SK-N-SH (cell line): Measurements from ENCODE around the gene APC. TPM values are rescaled to one million over a fixed set of nuclear protein-coding genes. Genes with fewer than 3 reads are reported as not detected.
"Not testable (repeated sequence)": the region's sequence is repeated elsewhere in the genome, so short reads cannot be mapped to it uniquely, and the experiment has no call there.

Experiments
- CTCF ChIA-PET: fragments of 300-600, 350-600 bp; formaldehyde crosslinking; extraction: SDS; loops from one replicate; lab custom pipeline; 2021; lab: Yijun Ruan, JAX
- POLR2A ChIA-PET: fragments of 350-600 bp; sonication (Branson Sonifier 250); formaldehyde crosslinking; extraction: SDS; loops from one replicate; lab custom pipeline; 2020; ENCODE audit warnings: antibody characterized with exemption, inconsistent platforms; lab: Yijun Ruan, JAX
- DNase-seq: peaks from one replicate; pipeline ENCODE4 v3.0.0; 2012
- H2AFZ ChIP-seq: fragments of 200-600 bp; sonication (generic); 2 replicates; pipeline ENCODE4 v1.8.1; 2016; ENCODE audit warnings: antibody characterized with exemption, mild to moderate bottlenecking, low read depth
- H3F3A ChIP-seq: fragments of 200-600 bp; sonication (generic); replicated peaks from 2 replicates; pipeline ENCODE3; 2016; ENCODE audit warnings: antibody characterized with exemption, mild to moderate bottlenecking; ENCODE audit not compliant: insufficient read depth
- H3K27ac ChIP-seq, 2 experiments: fragments of 200-500 bp in 1 of 2; fragments of 200-600 bp in 1 of 2; sonication (Bioruptor generic) in 1 of 2; sonication (generic), shearing (Covaris generic) in 1 of 2; 2 replicates each; pipeline versions ENCODE4 v1.5.1 to v1.6.1; 2014 to 2016; ENCODE audit warnings: low read depth in 2 of 2, inconsistent platforms in 1 of 2, low read length in 1 of 2, mild to moderate bottlenecking in 1 of 2, mixed read lengths in 1 of 2
- H3K27me3 ChIP-seq: fragments of 200-600 bp; sonication (generic), shearing (Covaris generic); 2 replicates; pipeline ENCODE4 v1.6.1; 2016; ENCODE audit warnings: mixed run types; ENCODE audit not compliant: insufficient read depth
- H3K36me3 ChIP-seq, 2 experiments: fragments of 200-500 bp in 1 of 2; fragments of 200-600 bp in 1 of 2; sonication (Bioruptor generic) in 1 of 2; sonication (generic) in 1 of 2; replicated peaks in 1 of 2; 2 replicates each; pipeline versions ENCODE3 to v1.5.1; 2014 to 2016; ENCODE audit warnings: low read length in 1 of 2, mild to moderate bottlenecking in 1 of 2; ENCODE audit not compliant: insufficient read depth in 2 of 2, control insufficient read depth in 1 of 2
- H3K4me1 ChIP-seq, 2 experiments: fragments of 200-500 bp in 1 of 2; fragments of 200-600 bp in 1 of 2; sonication (Bioruptor generic) in 1 of 2; sonication (generic), shearing (Covaris generic) in 1 of 2; 2 replicates each; pipeline versions ENCODE4 v1.5.1 to v1.6.1; 2014 to 2016; ENCODE audit warnings: low read depth in 1 of 2, low read length in 1 of 2, mixed run types in 1 of 2; ENCODE audit not compliant: insufficient read depth in 2 of 2, control insufficient read depth in 1 of 2
- H3K4me2 ChIP-seq: fragments of 200-600 bp; sonication (generic), shearing (Covaris generic); 2 replicates; pipeline ENCODE4 v1.6.1; 2017; ENCODE audit warnings: mixed run types
- H3K4me3 ChIP-seq, 2 experiments: fragments of 200-500 bp in 1 of 2; fragments of 200-600 bp in 1 of 2; sonication (Bioruptor generic) in 1 of 2; sonication (generic), shearing (Covaris generic) in 1 of 2; 2 replicates each; pipeline versions ENCODE4 v1.5.1 to v1.8.1; 2014 to 2016; ENCODE audit warnings: low read depth in 2 of 2, inconsistent platforms in 1 of 2, low read length in 1 of 2, mild to moderate bottlenecking in 1 of 2, mixed read lengths in 1 of 2, moderate library complexity in 1 of 2
- H3K79me2 ChIP-seq: fragments of 200-600 bp; sonication (generic); 2 replicates; pipeline ENCODE4 v1.8.1; 2017; ENCODE audit warnings: mild to moderate bottlenecking; ENCODE audit not compliant: insufficient read depth
- H3K9ac ChIP-seq: fragments of 200-600 bp; sonication (generic); 2 replicates; pipeline ENCODE4 v1.6.1; 2017; ENCODE audit warnings: mixed run types
- H3K9me2 ChIP-seq: fragments of 200-600 bp; sonication (generic); 2 replicates; pipeline ENCODE4 v1.6.1; 2017; ENCODE audit warnings: mixed run types
- H3K9me3 ChIP-seq: fragments of 200-600 bp; sonication (generic); 2 replicates; pipeline ENCODE4 v1.6.1; 2017; ENCODE audit warnings: mixed run types, mild to moderate bottlenecking, moderate library complexity
- H4K20me1 ChIP-seq: fragments of 200-600 bp; sonication (generic); 2 replicates; pipeline ENCODE4 v1.6.1; 2017; ENCODE audit warnings: mild to moderate bottlenecking, mixed run types; ENCODE audit not compliant: insufficient read depth
- ELF1 ChIP-seq: IDR thresholded peaks from 2 replicates; pipeline ENCODE4 v1.4.0; 2012
- EZH2phosphoT487 ChIP-seq: fragments of 200-600 bp; sonication (generic); IDR thresholded peaks from 2 replicates; pipeline ENCODE4 v1.6.1; 2017; ENCODE audit warnings: low read depth, mixed run types, mild to moderate bottlenecking, antibody characterized with exemption, moderate library complexity, borderline replicate concordance
- FOXJ3 ChIP-seq: sonication (generic); formaldehyde crosslinking; IDR thresholded peaks from 2 replicates; pipeline ENCODE4 v1.5.1; 2020; ENCODE audit warnings: mild to moderate bottlenecking, missing genetic modification reagents
- GATA2 ChIP-seq: sonication (generic); formaldehyde crosslinking; IDR thresholded peaks from 2 replicates; pipeline ENCODE4 v1.5.0; 2020; ENCODE audit warnings: mild to moderate bottlenecking, missing genetic modification reagents
- IRF3 ChIP-seq: fragments of 150-350 bp; IDR thresholded peaks from 2 replicates; pipeline ENCODE4 v1.6.1; 2016; ENCODE audit warnings: mild to moderate bottlenecking, low read depth, low read length
- MXI1 ChIP-seq: IDR thresholded peaks from 2 replicates; pipeline ENCODE4 v1.6.1; 2012; ENCODE audit warnings: mild to moderate bottlenecking, low read depth, low read length, improper control_type of control experiment
- PBX3 ChIP-seq: IDR thresholded peaks from 2 replicates; pipeline ENCODE4; 2012
- RAD21 ChIP-seq: IDR thresholded peaks from 2 replicates; pipeline ENCODE4 v1.6.1; 2012; ENCODE audit warnings: mild to moderate bottlenecking, low read length
- RCOR1 ChIP-seq: fragments of 150-350 bp; IDR thresholded peaks from 2 replicates; pipeline ENCODE4 v1.6.1; 2017; ENCODE audit warnings: antibody characterized with exemption, low read length
- RFX5 ChIP-seq: IDR thresholded peaks from 2 replicates; pipeline ENCODE4 v1.6.1; 2012; ENCODE audit warnings: mild to moderate bottlenecking, improper control_type of control experiment, low read length
- RXRA ChIP-seq: IDR thresholded peaks from 2 replicates; pipeline ENCODE4 v1.4.0; 2012; ENCODE audit warnings: low read depth, mild to moderate bottlenecking, borderline replicate concordance
- SMC3 ChIP-seq: IDR thresholded peaks from 2 replicates; pipeline ENCODE4 v1.6.1; 2012; ENCODE audit warnings: low read depth, low read length, improper control_type of control experiment
- TAF1 ChIP-seq: IDR thresholded peaks from 2 replicates; pipeline ENCODE4 v1.6.1; 2012; ENCODE audit warnings: low read depth, mild to moderate bottlenecking, low read length, moderate library complexity, borderline replicate concordance
- USF1 ChIP-seq: IDR thresholded peaks from 2 replicates; pipeline ENCODE4 v1.4.0; 2012; ENCODE audit warnings: low read depth, borderline replicate concordance
- USF2 ChIP-seq: fragments of 150-350 bp; IDR thresholded peaks from 2 replicates; pipeline ENCODE4 v1.6.1; 2017; ENCODE audit warnings: antibody characterized with exemption, low read length, low read depth, borderline replicate concordance
- YY1 ChIP-seq: IDR thresholded peaks from 2 replicates; pipeline ENCODE4 v1.4.0; 2012; ENCODE audit warnings: low read depth, mild to moderate bottlenecking
- ZBTB33 ChIP-seq: IDR thresholded peaks from 2 replicates; pipeline ENCODE4 v1.4.0; 2012; ENCODE audit warnings: low read depth, borderline replicate concordance
- WGBS: methylation state at CpG from one replicate; pipeline ENCODE4 v1.1.6; 2017; ENCODE audit warnings: low lambda C conversion rate; 5-methylcytosine and 5-hydroxymethylcytosine counted together
- polyA plus RNA-seq, 3 experiments: library from polyadenylated mRNA; depleted of rRNA; stranded (reverse); fragments of >200 nt; gene quantifications; 2 replicates each; pipeline ENCODE4 v1.2.3, GENCODE V29; 2012

APC gene
- polyA plus RNA-seq, 1 of the 3 experiments (the other 2 are of a cell fraction): 5.1 TPM

GRCh38 chr5:112860571-112860928 lies 122.9 kb downstream of the APC start:
- ChIA-PET CTCF (interaction anchor here (0.9 to 3.5 kb wide), 3 partner anchors 10 to 135 kb away, joined by 3 to 22 read pairs (median 3); no protein-coding TSS in a partner anchor), POLR2A (interaction anchor here (1.2 to 1.8 kb wide), 5 partner anchors 12 to 123 kb away, joined by 3 to 14 read pairs (median 5); partner anchors contain the start of genes APC, DCP2 and REEP5)
- Histone ChIP-seq H3K4me2 (peak overlapping the region; percentile 82), H3K27ac (peak overlapping the region; percentile 84 to 86), H3K79me2 (peaks cover 45% of the 10 kb centered on the region), H3K4me1 (peaks cover 18 to 22% of the 10 kb centered on the region in 2 experiments; a peak in 3 of 4 replicates), H2AFZ (peak overlapping the region; percentile 100), H4K20me1 (peaks cover 17% of the 10 kb centered on the region), H3K9ac (peak overlapping the region; percentile 91), H3K36me3 (peaks cover 28% of the 10 kb centered on the region in 2 experiments), H3K4me3 (peak overlapping the region; percentile 91 to 96)
- H3F3A ChIP-seq, H3K9me3 ChIP-seq, DNase-seq, H3K9me2 ChIP-seq, H3K27me3 ChIP-seq: not testable (repeated sequence)
- 77% methylated on average over 11 of the region's 11 CpGs for WGBS

- Histone ChIP-seq H3K36me3 (peaks cover 28 to 33% of the 10 kb centered on the region in 2 experiments), H3K27ac (peak within 1 kb of the TSS; percentile 86 to 88), H4K20me1 (peaks cover 17% of the 10 kb centered on the region), H3K4me2 (peak within 1 kb of the TSS; percentile 82), H3K4me1 (peaks cover 18 to 22% of the 10 kb centered on the region in 2 experiments; a peak in 3 of 4 replicates), H3K9me3 (no peaks in the 10 kb centered on the region), H3F3A (peaks cover 3% of the 10 kb centered on the region), H3K9me2 (no peaks in the 10 kb centered on the region), H3K79me2 (peaks cover 50% of the 10 kb centered on the region), H2AFZ (peak within 1 kb of the TSS; percentile 100), H3K4me3 (peak within 1 kb of the TSS; percentile 91 to 96), H3K27me3 (no peaks in the 10 kb centered on the region), H3K9ac (peak within 1 kb of the TSS; percentile 91)
- ChIA-PET POLR2A (interaction anchor here (1.0 to 1.8 kb wide), 6 partner anchors 13 to 123 kb away, joined by 3 to 14 read pairs (median 4); partner anchors contain the start of genes APC, DCP2 and REEP5), CTCF (interaction anchor here (0.9 to 3.5 kb wide), 4 partner anchors 9 to 135 kb away, joined by 3 to 22 read pairs (median 3); partner anchors contain the start of gene REEP5)
- 2% methylated on average over 30 of the region's 47 CpGs for WGBS
- peak; percentile 91 for DNase-seq
- no peak for TF ChIP-seq RFX5
- peak; percentile 98 for TF ChIP-seq ZBTB33
- TF ChIP-seq IRF3: 0 out of 2 replicates have a peak, but pooled peaks have one; percentile 46
- TF ChIP-seq FOXJ3 (CRISPR knock-in tag): no peak
- no peak for TF ChIP-seq GATA2 (CRISPR knock-in tag)
- TF ChIP-seq MXI1: peak; percentile 94
- no peak for TF ChIP-seq USF2
- no peak for TF ChIP-seq USF1
- TF ChIP-seq RCOR1: peak; percentile 13; the same call in 1 of the 2 replicates
- TF ChIP-seq ELF1: peak; percentile 81
- TF ChIP-seq TAF1: peak; percentile 74
- peak; percentile 99 for TF ChIP-seq PBX3
- no peak for TF ChIP-seq SMC3
- TF ChIP-seq RAD21: no peak
- TF ChIP-seq YY1: peak; percentile 76; the same call in 1 of the 2 replicates
- TF ChIP-seq RXRA: no peak
- TF ChIP-seq EZH2phosphoT487: no peak
Measured at GRCh38 chr5:112860929-112861637, 123.4 kb downstream of the APC start, which contains the start of gene SRP19. Gene SRP19 (plus strand): TSS chr5:112861287. CDS start chr5:112861377, 90 bp downstream.
